HepG2 (cell line): ENCODE results near the gene LAMA5. TPM values are rescaled to one million over a fixed set of nuclear protein-coding genes. Genes with fewer than 3 reads are reported as not detected.

Experiments used
- EEA1 ChIP-seq: sonication (generic); formaldehyde crosslinking; IDR thresholded peaks from 2 replicates; pipeline ENCODE4 v1.5.1; 2020; ENCODE audit warnings: mild to moderate bottlenecking, missing genetic modification reagents, borderline replicate concordance
- EHMT2 ChIP-seq: fragments of 200-600 bp; sonication (generic); IDR thresholded peaks from 2 replicates; pipeline ENCODE4 v1.7.0; 2017; ENCODE audit warnings: antibody characterized with exemption, low read depth, low read length, borderline replicate concordance
- FOSL2 ChIP-seq: sonication (generic); formaldehyde crosslinking; IDR thresholded peaks from 2 replicates; pipeline ENCODE4 v1.4.0; 2020; ENCODE audit warnings: missing genetic modification reagents
- HMGA1 ChIP-seq: sonication (generic); formaldehyde crosslinking; conservative IDR thresholded peaks from 2 replicates; pipeline ENCODE4 v1.4.0; 2020; ENCODE audit warnings: missing genetic modification reagents
- HNF4A ChIP-seq: sonication (generic); formaldehyde crosslinking; IDR thresholded peaks from 2 replicates; pipeline ENCODE4 v1.4.0; 2020; ENCODE audit warnings: missing genetic modification reagents
- ISX ChIP-seq: sonication (generic); formaldehyde crosslinking; conservative IDR thresholded peaks from 2 replicates; pipeline ENCODE4 v1.5.0; 2020; ENCODE audit warnings: missing genetic modification reagents
- KDM6A ChIP-seq: IDR thresholded peaks from 2 replicates; pipeline ENCODE4 v1.6.1; 2016; ENCODE audit warnings: low read depth
- MBD4 ChIP-seq: IDR thresholded peaks from 2 replicates; pipeline ENCODE4 v1.6.1; 2012; ENCODE audit warnings: low read length, inconsistent platforms, borderline replicate concordance
- MEF2D ChIP-seq: sonication (generic); formaldehyde crosslinking; IDR thresholded peaks from 2 replicates; pipeline ENCODE4 v1.5.1; 2020; ENCODE audit warnings: mild to moderate bottlenecking, missing genetic modification reagents
- MTA3 ChIP-seq: sonication (generic); formaldehyde crosslinking; IDR thresholded peaks from 2 replicates; pipeline ENCODE4 v1.4.0; 2020; ENCODE audit warnings: missing genetic modification reagents
- MTF2 ChIP-seq: sonication (generic); formaldehyde crosslinking; IDR thresholded peaks from 2 replicates; pipeline ENCODE4 v1.5.0; 2020; ENCODE audit warnings: missing genetic modification reagents, borderline replicate concordance
- NFATC3 ChIP-seq: sonication (generic); formaldehyde crosslinking; IDR thresholded peaks from 2 replicates; pipeline ENCODE4 v1.5.1; 2020; ENCODE audit warnings: mild to moderate bottlenecking, missing genetic modification reagents
- NR2F1 ChIP-seq, 2 experiments: fragments of 450-650 bp in 1 of 2; formaldehyde crosslinking in 1 of 2; IDR thresholded peaks; 2 replicates each; pipeline versions ENCODE4 v1.5.0 to v1.6.1; 2016 to 2020; ENCODE audit warnings: mild to moderate bottlenecking in 1 of 2, missing compliant biosample characterization in 1 of 2, missing genetic modification reagents in 1 of 2, moderate library complexity in 1 of 2
- NRL ChIP-seq: sonication (generic); formaldehyde crosslinking; IDR thresholded peaks from 2 replicates; pipeline ENCODE4 v1.5.0; 2020; ENCODE audit warnings: missing genetic modification reagents, mild to moderate bottlenecking, moderate library complexity, borderline replicate concordance
- PHB2 ChIP-seq: fragments of 450-650 bp; IDR thresholded peaks from 2 replicates; pipeline ENCODE4 v1.6.1; 2018; ENCODE audit not compliant: partially characterized antibody
- RARA ChIP-seq: IDR thresholded peaks from 2 replicates; pipeline ENCODE4 v1.6.1; 2016; ENCODE audit warnings: missing genetic modification reagents, missing compliant biosample characterization
- SALL2 ChIP-seq: sonication (generic); formaldehyde crosslinking; IDR thresholded peaks from 2 replicates; pipeline ENCODE4 v1.8.1; 2023; ENCODE audit warnings: mild to moderate bottlenecking, missing genetic modification reagents, inconsistent platforms
- SP1 ChIP-seq, 2 experiments: fragments of 450-650 bp in 1 of 2; sonication (generic) in 1 of 2; formaldehyde crosslinking in 1 of 2; IDR thresholded peaks; 2 replicates each; pipeline versions ENCODE4 v1.4.0 to v1.6.1; 2016 to 2020; ENCODE audit warnings: missing genetic modification reagents in 1 of 2
- SSRP1 ChIP-seq: IDR thresholded peaks from 2 replicates; pipeline ENCODE4 v1.6.1; 2016; ENCODE audit warnings: control low read depth
- TMF1 ChIP-seq: sonication (generic); formaldehyde crosslinking; IDR thresholded peaks from 2 replicates; pipeline ENCODE4 v1.8.1; 2022; ENCODE audit warnings: low read depth, missing genetic modification reagents
- ZBTB7B ChIP-seq: sonication (generic); formaldehyde crosslinking; IDR thresholded peaks from 2 replicates; pipeline ENCODE4 v1.4.0; 2020; ENCODE audit warnings: missing genetic modification reagents
- ZKSCAN5 ChIP-seq: sonication (generic); formaldehyde crosslinking; IDR thresholded peaks from 2 replicates; pipeline ENCODE4 v1.5.1; 2020; ENCODE audit warnings: mild to moderate bottlenecking, missing genetic modification reagents
- ZNF160 ChIP-seq: sonication (generic); formaldehyde crosslinking; IDR thresholded peaks from 2 replicates; pipeline ENCODE4 v1.8.0; 2022; ENCODE audit warnings: mild to moderate bottlenecking, inconsistent platforms, missing genetic modification reagents
- ZNF230 ChIP-seq: sonication (generic); formaldehyde crosslinking; IDR thresholded peaks from 2 replicates; pipeline ENCODE4 v1.4.0; 2020; ENCODE audit warnings: mild to moderate bottlenecking, missing genetic modification reagents
- ZNF317 ChIP-seq: sonication (generic); formaldehyde crosslinking; IDR thresholded peaks from 2 replicates; pipeline ENCODE4 v1.5.0; 2020; ENCODE audit warnings: mild to moderate bottlenecking, missing genetic modification reagents
- ZNF33A ChIP-seq: sonication (generic); formaldehyde crosslinking; IDR thresholded peaks from 2 replicates; pipeline ENCODE4 v1.5.1; 2020; ENCODE audit warnings: missing genetic modification reagents, mild to moderate bottlenecking, moderate library complexity, borderline replicate concordance
- ZNF430 ChIP-seq: sonication (generic); formaldehyde crosslinking; IDR thresholded peaks from 2 replicates; pipeline ENCODE4 v1.9.0; 2021; ENCODE audit warnings: mild to moderate bottlenecking, missing genetic modification reagents
- ZNF616 ChIP-seq: sonication (generic); formaldehyde crosslinking; IDR thresholded peaks from 2 replicates; pipeline ENCODE4 v1.5.0; 2020; ENCODE audit warnings: low read depth, mild to moderate bottlenecking, missing genetic modification reagents
- ZNF772 ChIP-seq: sonication (generic); formaldehyde crosslinking; IDR thresholded peaks from 2 replicates; pipeline ENCODE4 v1.5.0; 2020; ENCODE audit warnings: mild to moderate bottlenecking, missing genetic modification reagents
- ZNF788 ChIP-seq: sonication (generic); formaldehyde crosslinking; IDR thresholded peaks from 2 replicates; pipeline ENCODE4 v1.5.0; 2020; ENCODE audit warnings: mild to moderate bottlenecking, missing genetic modification reagents, borderline replicate concordance
- polyA plus RNA-seq, 8 experiments: library from polyadenylated mRNA; depleted of rRNA in 3 of 8; stranded (reverse) in 7 of 8; unstranded in 1 of 8; fragments of >200 nt; fragmentation: Illumina TruSeq in 4 of 8; extraction: Trizol in 4 of 8; gene quantifications; 2 replicates each; pipeline versions ENCODE4 v1.2.1 to v1.2.3, GENCODE V29; 2011 to 2016; ENCODE audit warnings: low read depth in 4 of 8, missing spikeins in 1 of 8, mixed read lengths in 1 of 8; ENCODE audit not compliant: insufficient read depth in 1 of 8
- total RNA-seq, 5 experiments: library from RNA; depleted of rRNA; stranded (reverse); fragments of >200 nt; fragmentation: Illumina TruSeq; extraction: Trizol; gene quantifications; 2 replicates each; pipeline ENCODE4 v1.2.3, GENCODE V29; 2016; ENCODE audit warnings: low read depth in 1 of 5
- TF ChIP-seq, protein P1 (sequence below): IDR thresholded peaks from 2 replicates; pipeline ENCODE4 v1.6.1; 2016
- TF ChIP-seq, protein P2 (sequence below): sonication (generic); formaldehyde crosslinking; IDR thresholded peaks from 2 replicates; pipeline ENCODE4 v1.4.0; 2020; ENCODE audit warnings: missing genetic modification reagents

The LAMA5 gene
- total and polyA plus RNA-seq, 2 of the 13 experiments (the other 11 are each of a cell fraction or from before 2014, with no cell fraction given) = 21.0 to 44.7 TPM

DNA sequence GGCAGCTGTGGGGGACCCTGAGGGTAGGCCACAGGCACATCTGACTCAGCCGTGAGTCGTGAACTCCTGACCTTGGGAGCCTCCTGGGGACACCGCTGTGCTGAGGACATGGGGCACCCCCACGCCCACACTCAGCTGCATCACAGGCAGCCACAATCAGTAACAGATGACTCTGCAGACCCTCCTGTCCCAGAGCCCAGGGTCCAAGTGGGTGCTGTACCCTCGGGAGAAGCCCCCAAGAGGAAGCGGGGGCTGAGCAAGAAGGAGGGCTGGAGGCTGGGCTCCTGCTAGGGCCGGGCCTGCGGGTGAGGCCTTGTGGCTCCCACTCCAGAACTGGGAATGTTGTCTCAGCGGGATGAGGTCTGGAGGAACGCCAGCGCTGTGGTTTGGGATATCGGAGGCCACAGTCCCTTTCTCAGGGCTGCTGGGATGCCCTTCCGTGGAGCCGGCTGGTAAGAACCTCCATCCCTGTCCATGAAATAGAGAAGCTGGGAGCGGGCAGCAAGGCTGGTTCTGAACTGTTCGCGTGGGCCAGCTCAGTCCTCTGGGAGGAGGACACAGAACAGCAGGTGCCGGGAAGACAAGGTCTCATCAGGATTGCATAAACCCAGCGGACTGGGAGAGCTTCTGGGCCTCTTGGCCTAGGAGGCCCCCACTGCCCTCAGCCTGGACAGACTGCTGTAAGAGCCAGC, 3.1 kb upstream of the LAMA5 start (continued):
- TF ChIP-seq FOSL2 (peak; percentile 86), NFATC3 (CRISPR knock-in tag) (no peak), MTF2 (CRISPR knock-in tag) (peak; percentile 86), NR2F1 (CRISPR knock-in tag; IDR thresholded peaks at IDR 0.05) (peak; percentile 46 to 83; a peak in 3 of 4 replicates), ZNF317 (0 out of 2 replicates have a peak, but pooled peaks have one; percentile 65), PHB2 (no peak), RARA (CRISPR knock-in tag) (peak; percentile 90), ZBTB7B (CRISPR knock-in tag) (peak; percentile 76), MEF2D (CRISPR knock-in tag) (peak; percentile 15; the same call in 1 of the 2 replicates), NRL (0 out of 2 replicates have a peak, but pooled peaks have one; percentile 11), TMF1 (peak; percentile 30; the same call in 1 of the 2 replicates), MBD4 (no peak), SSRP1 (CRISPR knock-in tag) (peak; percentile 80), ZNF788 (CRISPR knock-in tag) (no peak), ZKSCAN5 (CRISPR knock-in tag) (0 out of 2 replicates have a peak, but pooled peaks have one; percentile 11), SALL2 (CRISPR knock-in tag) (0 out of 2 replicates have a peak, but pooled peaks have one; percentile 13), ZNF33A (CRISPR knock-in tag) (no peak), MTA3 (CRISPR knock-in tag) (0 out of 2 replicates have a peak, but pooled peaks have one; percentile 80), EEA1 (CRISPR knock-in tag) (peak; percentile 47; the same call in 1 of the 2 replicates), HMGA1 (CRISPR knock-in tag) (no peak), ISX (peak; percentile 74; the same call in 1 of the 2 replicates), ZNF772 (CRISPR knock-in tag) (peak; percentile 17), HNF4A (CRISPR knock-in tag) (peak; percentile 46), ZNF616 (CRISPR knock-in tag) (no peak), KDM6A (no peak), EHMT2 (no peak), ZNF160 (CRISPR knock-in tag) (0 out of 2 replicates have a peak, but pooled peaks have one; percentile 20), SP1 (IDR thresholded peaks at IDR 0.05) (no peak), SP1 (CRISPR knock-in tag; IDR thresholded peaks at IDR 0.05) (peak; percentile 16; the same call in 1 of the 2 replicates), ZNF230 (CRISPR knock-in tag) (no peak), ZNF430 (CRISPR knock-in tag) (peak; percentile 14)
- TF ChIP-seq, protein P1, sequence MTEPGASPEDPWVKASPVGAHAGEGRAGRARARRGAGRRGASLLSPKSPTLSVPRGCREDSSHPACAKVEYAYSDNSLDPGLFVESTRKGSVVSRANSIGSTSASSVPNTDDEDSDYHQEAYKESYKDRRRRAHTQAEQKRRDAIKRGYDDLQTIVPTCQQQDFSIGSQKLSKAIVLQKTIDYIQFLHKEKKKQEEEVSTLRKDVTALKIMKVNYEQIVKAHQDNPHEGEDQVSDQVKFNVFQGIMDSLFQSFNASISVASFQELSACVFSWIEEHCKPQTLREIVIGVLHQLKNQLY = no peak
- TF ChIP-seq, protein P2, sequence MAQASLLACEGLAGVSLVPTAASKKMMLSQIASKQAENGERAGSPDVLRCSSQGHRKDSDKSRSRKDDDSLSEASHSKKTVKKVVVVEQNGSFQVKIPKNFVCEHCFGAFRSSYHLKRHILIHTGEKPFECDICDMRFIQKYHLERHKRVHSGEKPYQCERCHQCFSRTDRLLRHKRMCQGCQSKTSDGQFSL (CRISPR knock-in tag) = peak; percentile 69; the same call in 1 of the 2 replicates
